Suprapubic skin (tissue), 4 donors: ENCODE measurements around the gene SGF29.
"Not testable (repeated sequence)": the region's sequence is repeated elsewhere in the genome, so short reads cannot be mapped to it uniquely, and the experiment has no call there.

ENCODE experiments used
- EP300 ChIP-seq: sonication (generic); formaldehyde crosslinking; IDR thresholded peaks from one replicate; pipeline ENCODE4 v1.6.1; 2017; ENCODE audit warnings: antibody characterized with exemption
- POLR2A ChIP-seq, 2 donors: fragments of 450-650 bp; IDR thresholded peaks; one replicate each; pipeline ENCODE4 v1.6.1; 2017; ENCODE audit warnings: antibody characterized with exemption in 2 of 2, mild to moderate bottlenecking in 2 of 2, moderate library complexity in 2 of 2
- POLR2AphosphoS5 ChIP-seq, 3 donors: sonication (generic); formaldehyde crosslinking; IDR thresholded peaks; one replicate each; pipeline ENCODE4 v1.6.1; 2017; ENCODE audit warnings: antibody characterized with exemption in 3 of 3
- TF ChIP-seq, protein P1 (sequence below), 2 donors: fragments of 200-600 bp in 1 of 2; fragments of 450-650 bp in 1 of 2; sonication (generic) in 1 of 2; IDR thresholded peaks; one replicate each; pipeline ENCODE4 v1.5.1; 2016 to 2019; ENCODE audit warnings: antibody characterized with exemption in 2 of 2, mild to moderate bottlenecking in 1 of 2, moderate library complexity in 1 of 2

GRCh38 chr16:28600965-28601364 is 47.2 kb downstream of the SGF29 start:
- not testable (repeated sequence) for TF ChIP-seq POLR2A (IDR thresholded peaks at IDR 0.05); POLR2AphosphoS5 (IDR thresholded peaks at IDR 0.05); EP300
- TF ChIP-seq, protein P1, sequence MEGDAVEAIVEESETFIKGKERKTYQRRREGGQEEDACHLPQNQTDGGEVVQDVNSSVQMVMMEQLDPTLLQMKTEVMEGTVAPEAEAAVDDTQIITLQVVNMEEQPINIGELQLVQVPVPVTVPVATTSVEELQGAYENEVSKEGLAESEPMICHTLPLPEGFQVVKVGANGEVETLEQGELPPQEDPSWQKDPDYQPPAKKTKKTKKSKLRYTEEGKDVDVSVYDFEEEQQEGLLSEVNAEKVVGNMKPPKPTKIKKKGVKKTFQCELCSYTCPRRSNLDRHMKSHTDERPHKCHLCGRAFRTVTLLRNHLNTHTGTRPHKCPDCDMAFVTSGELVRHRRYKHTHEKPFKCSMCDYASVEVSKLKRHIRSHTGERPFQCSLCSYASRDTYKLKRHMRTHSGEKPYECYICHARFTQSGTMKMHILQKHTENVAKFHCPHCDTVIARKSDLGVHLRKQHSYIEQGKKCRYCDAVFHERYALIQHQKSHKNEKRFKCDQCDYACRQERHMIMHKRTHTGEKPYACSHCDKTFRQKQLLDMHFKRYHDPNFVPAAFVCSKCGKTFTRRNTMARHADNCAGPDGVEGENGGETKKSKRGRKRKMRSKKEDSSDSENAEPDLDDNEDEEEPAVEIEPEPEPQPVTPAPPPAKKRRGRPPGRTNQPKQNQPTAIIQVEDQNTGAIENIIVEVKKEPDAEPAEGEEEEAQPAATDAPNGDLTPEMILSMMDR (IDR thresholded peaks at IDR 0.05), result not testable (repeated sequence)
